Measurements from ENCODE around the gene GIMAP4.

The GIMAP4 gene

GRCh38 chr7:150565239-150565638, 2.0 kb upstream of the GIMAP4 start:
- CTCF ChIA-PET = interaction anchor here (0.6 kb wide), 1 partner anchor 521 kb away, joined by 5 read pairs; no protein-coding TSS in a partner anchor
- POLR2A ChIA-PET (ENCODE audit: low non-redundant PET) = no interaction called here
- H3K27ac ChIP-seq = no peak overlapping the region
- DNase-seq (ENCODE audit: low spot score) = no peak
- TF ChIP-seq CTCF (conservative IDR thresholded peaks at IDR 0.05; ENCODE audit: low read depth) = no peak

DNA sequence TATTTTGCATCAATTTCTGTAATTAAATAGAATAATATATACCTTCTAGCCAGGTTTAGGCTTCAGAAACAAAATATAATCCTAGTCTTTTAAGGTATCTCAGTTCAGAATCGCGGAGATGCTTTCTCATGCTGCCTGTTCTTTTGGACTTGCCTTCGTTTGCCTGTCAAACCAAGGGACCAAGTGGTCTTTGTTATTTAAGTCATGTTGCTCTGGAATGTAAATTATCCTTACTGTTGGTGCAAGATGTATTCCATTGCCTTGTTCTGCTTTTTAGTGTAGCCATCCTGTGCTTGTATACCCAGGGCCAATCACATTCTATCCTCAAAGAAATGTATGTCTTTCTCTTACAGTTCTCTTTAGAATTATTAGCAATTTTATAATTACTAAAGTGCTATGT, 1.1 kb upstream of the GIMAP4 start:
- no peak overlapping the region for H3K27ac ChIP-seq
- DNase-seq (ENCODE audit: low spot score) = no peak
- CTCF ChIA-PET = no interaction called here
- POLR2A ChIA-PET (ENCODE audit: low non-redundant PET) = no interaction called here
- TF ChIP-seq CTCF (conservative IDR thresholded peaks at IDR 0.05; ENCODE audit: low read depth) = no peak

GRCh38 chr7:150566572-150566971, 618 bp upstream of the GIMAP4 start:
- ChIA-PET POLR2A (ENCODE audit: low non-redundant PET) (no interaction called here), CTCF (no interaction called here)
- no peak overlapping the region for H3K27ac ChIP-seq
- TF ChIP-seq CTCF (conservative IDR thresholded peaks at IDR 0.05; ENCODE audit: low read depth) = no peak
- DNase-seq (ENCODE audit: low spot score) = no peak

GRCh38 chr7:150567871-150568301, 696 bp downstream of the GIMAP4 start:
- CTCF ChIA-PET = no interaction called here

DNA sequence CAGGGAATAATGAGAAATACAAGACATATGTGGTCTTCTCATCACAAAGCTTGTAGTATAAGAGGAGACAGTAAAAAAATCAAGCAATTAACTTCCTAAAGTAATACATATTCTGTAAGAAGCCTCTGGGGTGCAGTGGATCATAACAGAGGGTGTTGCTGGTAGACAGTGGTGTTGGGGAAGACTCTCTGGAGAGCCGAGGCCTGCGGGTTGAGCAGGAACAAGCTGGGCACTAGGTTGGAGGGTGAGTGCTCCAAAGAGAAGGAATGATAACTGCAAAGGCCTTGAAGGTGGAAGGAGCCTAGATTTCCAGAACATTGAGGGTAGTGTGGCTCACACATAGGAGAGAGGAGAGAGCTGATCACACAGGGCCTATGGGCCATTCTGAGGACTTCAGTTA, 1.5 kb downstream of the GIMAP4 start:
- H3K27ac ChIP-seq = no peak overlapping the region
- ChIA-PET POLR2A (ENCODE audit: low non-redundant PET) (no interaction called here), CTCF (no interaction called here)
- TF ChIP-seq CTCF (conservative IDR thresholded peaks at IDR 0.05; ENCODE audit: low read depth) = no peak
- no peak for DNase-seq (ENCODE audit: low spot score)

More at GRCh38 chr7:150567871-150568301, 696 bp downstream of the GIMAP4 start:
- no peak for TF ChIP-seq CTCF (conservative IDR thresholded peaks at IDR 0.05; ENCODE audit: low read depth)
- DNase-seq (ENCODE audit: low spot score) = no peak
- no peak overlapping the region for H3K27ac ChIP-seq
- POLR2A ChIA-PET (ENCODE audit: low non-redundant PET) = no interaction called here

- DNase-seq (ENCODE audit: low spot score) = no peak
- ChIA-PET POLR2A (ENCODE audit: low non-redundant PET) (no interaction called here), CTCF (interaction anchor here (0.6 kb wide), 1 partner anchor 189 kb away, joined by 3 read pairs; no protein-coding TSS in a partner anchor)
- no peak overlapping the region for H3K27ac ChIP-seq
- TF ChIP-seq CTCF (conservative IDR thresholded peaks at IDR 0.05; ENCODE audit: low read depth) = no peak
Measured at GRCh38 chr7:150569245-150569955, 2.2 kb downstream of the GIMAP4 start.

Measured in RWPE1 (cell line).